ENCODE results near the gene RAB11FIP4. TPM values are rescaled to one million over a fixed set of nuclear protein-coding genes. Genes with fewer than 3 reads are reported as not detected.

The RAB11FIP4 gene
- total RNA-seq, 1 experiment from 2014 or later: 10.8 TPM

DNA sequence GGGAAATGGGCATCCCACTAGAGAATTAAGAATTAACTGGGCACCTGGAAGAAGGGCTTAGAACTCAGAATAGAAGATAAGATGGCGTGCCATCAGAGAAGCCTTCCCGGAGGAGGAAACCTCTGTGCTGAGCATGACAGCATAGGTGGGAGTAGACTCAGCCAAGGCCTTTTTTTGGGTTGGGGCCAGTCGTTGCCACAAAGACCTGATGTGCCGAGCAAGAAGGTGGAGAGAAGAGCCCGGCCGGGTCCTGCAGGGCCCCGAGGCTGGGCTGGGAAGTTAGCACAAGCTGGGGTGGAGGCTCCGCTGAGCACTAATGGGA, 1.1 kb upstream of the RAB11FIP4 start:
- no peak for TF ChIP-seq SIN3A (IDR thresholded peaks at IDR 0.05; ENCODE audit: borderline replicate concordance, insufficient read depth, low read depth, low read length)
- TF ChIP-seq POLR2AphosphoS5 (IDR thresholded peaks at IDR 0.05; ENCODE audit: low read depth, low read length): no peak
- no peak for TF ChIP-seq TCF7L2 (IDR thresholded peaks at IDR 0.05; ENCODE audit: low read depth, low read length)
- TF ChIP-seq, protein P1, sequence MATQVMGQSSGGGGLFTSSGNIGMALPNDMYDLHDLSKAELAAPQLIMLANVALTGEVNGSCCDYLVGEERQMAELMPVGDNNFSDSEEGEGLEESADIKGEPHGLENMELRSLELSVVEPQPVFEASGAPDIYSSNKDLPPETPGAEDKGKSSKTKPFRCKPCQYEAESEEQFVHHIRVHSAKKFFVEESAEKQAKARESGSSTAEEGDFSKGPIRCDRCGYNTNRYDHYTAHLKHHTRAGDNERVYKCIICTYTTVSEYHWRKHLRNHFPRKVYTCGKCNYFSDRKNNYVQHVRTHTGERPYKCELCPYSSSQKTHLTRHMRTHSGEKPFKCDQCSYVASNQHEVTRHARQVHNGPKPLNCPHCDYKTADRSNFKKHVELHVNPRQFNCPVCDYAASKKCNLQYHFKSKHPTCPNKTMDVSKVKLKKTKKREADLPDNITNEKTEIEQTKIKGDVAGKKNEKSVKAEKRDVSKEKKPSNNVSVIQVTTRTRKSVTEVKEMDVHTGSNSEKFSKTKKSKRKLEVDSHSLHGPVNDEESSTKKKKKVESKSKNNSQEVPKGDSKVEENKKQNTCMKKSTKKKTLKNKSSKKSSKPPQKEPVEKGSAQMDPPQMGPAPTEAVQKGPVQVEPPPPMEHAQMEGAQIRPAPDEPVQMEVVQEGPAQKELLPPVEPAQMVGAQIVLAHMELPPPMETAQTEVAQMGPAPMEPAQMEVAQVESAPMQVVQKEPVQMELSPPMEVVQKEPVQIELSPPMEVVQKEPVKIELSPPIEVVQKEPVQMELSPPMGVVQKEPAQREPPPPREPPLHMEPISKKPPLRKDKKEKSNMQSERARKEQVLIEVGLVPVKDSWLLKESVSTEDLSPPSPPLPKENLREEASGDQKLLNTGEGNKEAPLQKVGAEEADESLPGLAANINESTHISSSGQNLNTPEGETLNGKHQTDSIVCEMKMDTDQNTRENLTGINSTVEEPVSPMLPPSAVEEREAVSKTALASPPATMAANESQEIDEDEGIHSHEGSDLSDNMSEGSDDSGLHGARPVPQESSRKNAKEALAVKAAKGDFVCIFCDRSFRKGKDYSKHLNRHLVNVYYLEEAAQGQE (IDR thresholded peaks at IDR 0.05; ENCODE audit: insufficient read depth in 1 of 2, low read depth in 2 of 2, low read length in 1 of 2): no peak
- TF ChIP-seq, protein P2, sequence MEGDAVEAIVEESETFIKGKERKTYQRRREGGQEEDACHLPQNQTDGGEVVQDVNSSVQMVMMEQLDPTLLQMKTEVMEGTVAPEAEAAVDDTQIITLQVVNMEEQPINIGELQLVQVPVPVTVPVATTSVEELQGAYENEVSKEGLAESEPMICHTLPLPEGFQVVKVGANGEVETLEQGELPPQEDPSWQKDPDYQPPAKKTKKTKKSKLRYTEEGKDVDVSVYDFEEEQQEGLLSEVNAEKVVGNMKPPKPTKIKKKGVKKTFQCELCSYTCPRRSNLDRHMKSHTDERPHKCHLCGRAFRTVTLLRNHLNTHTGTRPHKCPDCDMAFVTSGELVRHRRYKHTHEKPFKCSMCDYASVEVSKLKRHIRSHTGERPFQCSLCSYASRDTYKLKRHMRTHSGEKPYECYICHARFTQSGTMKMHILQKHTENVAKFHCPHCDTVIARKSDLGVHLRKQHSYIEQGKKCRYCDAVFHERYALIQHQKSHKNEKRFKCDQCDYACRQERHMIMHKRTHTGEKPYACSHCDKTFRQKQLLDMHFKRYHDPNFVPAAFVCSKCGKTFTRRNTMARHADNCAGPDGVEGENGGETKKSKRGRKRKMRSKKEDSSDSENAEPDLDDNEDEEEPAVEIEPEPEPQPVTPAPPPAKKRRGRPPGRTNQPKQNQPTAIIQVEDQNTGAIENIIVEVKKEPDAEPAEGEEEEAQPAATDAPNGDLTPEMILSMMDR (IDR thresholded peaks at IDR 0.05): no peak

DNA sequence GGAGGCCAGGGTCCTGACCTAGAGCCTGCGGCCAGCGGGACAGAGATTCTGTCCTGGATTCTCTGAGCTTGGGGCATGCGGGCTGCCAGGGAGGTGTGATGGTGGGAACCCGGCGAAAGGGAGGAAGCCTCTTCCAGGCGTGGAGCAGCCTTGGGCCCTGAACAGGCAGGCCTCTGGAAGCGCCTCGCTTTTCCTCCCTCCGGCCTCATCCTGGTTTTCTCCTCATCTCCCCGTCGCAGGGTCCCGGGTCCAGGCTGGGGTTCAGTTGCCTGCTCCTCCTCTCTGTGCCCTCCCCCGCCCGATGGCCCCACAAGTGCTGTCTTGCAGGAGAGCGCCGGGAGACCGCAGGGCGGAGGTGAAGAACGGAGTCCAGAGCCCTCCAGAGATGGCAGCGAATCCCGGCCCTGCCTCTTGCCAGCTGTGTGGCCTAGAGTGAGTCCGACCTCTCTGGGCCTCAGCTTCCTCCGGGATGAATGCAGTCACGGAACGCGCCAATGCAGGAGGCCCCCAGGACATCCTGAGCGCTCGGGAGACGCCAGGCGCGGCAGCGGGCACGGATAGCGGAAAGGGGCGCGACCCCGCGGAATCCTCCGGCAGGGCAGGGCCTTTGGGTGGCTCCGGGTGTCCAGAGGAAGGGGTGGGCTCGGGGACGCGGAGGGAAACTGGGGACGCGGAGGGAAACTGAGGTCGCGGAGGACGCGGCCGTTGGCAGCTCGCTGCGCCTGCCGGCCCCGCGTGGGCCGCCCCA, 553 bp upstream of the RAB11FIP4 start:
- Histone ChIP-seq H3K36me3 (ENCODE audit: control insufficient read depth, insufficient read depth, low read length) (no peaks in the 10 kb centered on the region), H3K9me3 (ENCODE audit: control insufficient read depth, insufficient read depth, low read depth, low read length) (no peaks in the 10 kb centered on the region), H3K4me3 (ENCODE audit: low read depth in 2 of 2, low read length in 2 of 2) (peak overlapping the region in 1 of 2 experiments; percentile 2; a peak in 1 of 4 replicates), H3K27ac (ENCODE audit: low read length) (no peak overlapping the region), H3K4me1 (ENCODE audit: control insufficient read depth, insufficient read depth, low read length) (no peaks in the 10 kb centered on the region), H3K27me3 (ENCODE audit: control insufficient read depth, insufficient read depth, low read length) (no peaks in the 10 kb centered on the region)
- no TSS peak for BruUV-seq (replicated peaks)
- in situ Hi-C loops (cut with HindIII; ENCODE audit: low pct_unique_long_range_greater_than_20kb, low sequenced_read_pairs) (no loop called here), intact Hi-C loops (cut with micrococcal nuclease; ENCODE audit: unreplicated experiment) (no loop called here)
- DNase-seq (ENCODE audit: low read depth, low spot score) (no peak), ATAC-seq (no peak; the same call in none of the 2 replicates)
- TF ChIP-seq, protein P1 (IDR thresholded peaks at IDR 0.05; ENCODE audit: insufficient read depth in 1 of 2, low read depth in 2 of 2, low read length in 1 of 2): no peak
- TF ChIP-seq TCF7L2 (IDR thresholded peaks at IDR 0.05; ENCODE audit: low read depth, low read length): no peak
- TF ChIP-seq POLR2AphosphoS5 (IDR thresholded peaks at IDR 0.05; ENCODE audit: low read depth, low read length): no peak
- no peak for TF ChIP-seq SIN3A (IDR thresholded peaks at IDR 0.05; ENCODE audit: borderline replicate concordance, insufficient read depth, low read depth, low read length)
- TF ChIP-seq, protein P2 (IDR thresholded peaks at IDR 0.05): no peak
- POLR2A ChIA-PET: no interaction called here
- CTCF ChIA-PET: no interaction called here

More for the DNA sequence above, 1.1 kb upstream of the RAB11FIP4 start:
- CTCF ChIA-PET: no interaction called here
- Histone ChIP-seq H3K9me3 (ENCODE audit: control insufficient read depth, insufficient read depth, low read depth, low read length) (no peaks in the 10 kb centered on the region), H3K4me1 (ENCODE audit: control insufficient read depth, insufficient read depth, low read length) (no peaks in the 10 kb centered on the region), H3K27ac (ENCODE audit: low read length) (no peak overlapping the region), H3K4me3 (ENCODE audit: low read depth in 2 of 2, low read length in 2 of 2) (no peak overlapping the region), H3K36me3 (ENCODE audit: control insufficient read depth, insufficient read depth, low read length) (no peaks in the 10 kb centered on the region), H3K27me3 (ENCODE audit: control insufficient read depth, insufficient read depth, low read length) (no peaks in the 10 kb centered on the region)
- intact Hi-C loops (cut with micrococcal nuclease; ENCODE audit: unreplicated experiment): no loop called here
- ATAC-seq: no peak
- BruUV-seq (replicated peaks): no TSS peak
- in situ Hi-C loops (cut with HindIII; ENCODE audit: low pct_unique_long_range_greater_than_20kb, low sequenced_read_pairs): no loop called here
- POLR2A ChIA-PET: no interaction called here
- no peak for DNase-seq (ENCODE audit: low read depth, low spot score)
